ENCODE measurements around the gene NOC4L. TPM values are rescaled to one million over a fixed set of nuclear protein-coding genes. Genes with fewer than 3 reads are reported as not detected.

The NOC4L gene
- total RNA-seq, 2 experiments from 2014 or later: 31.0 to 47.6 TPM

GRCh38 chr12:132162508-132163031, 18.3 kb downstream of the NOC4L start:
- H3K4me2 ChIP-seq (ENCODE audit: low read length): no peak overlapping the region
- no peak overlapping the region for H2AFZ ChIP-seq (ENCODE audit: low read length)

GRCh38 chr12:132163041-132163910, 19.0 kb downstream of the NOC4L start:
- no peaks in the 10 kb centered on the region for H3K9me2 ChIP-seq (ENCODE audit: insufficient read depth, low read length)
- H3K79me2 ChIP-seq (ENCODE audit: insufficient read depth, low read depth, low read length): no peaks in the 10 kb centered on the region
- BruUV-seq (replicated peaks): no TSS peak
- no peak overlapping the region for H3K4me3 ChIP-seq (ENCODE audit: low read depth, low read length, poor library complexity, severe bottlenecking)
- no peak overlapping the region for H3K27ac ChIP-seq (ENCODE audit: low read depth, low read length, poor library complexity, severe bottlenecking)
- no peak overlapping the region for H3K4me2 ChIP-seq (ENCODE audit: low read length)
- DNase-seq (ENCODE audit: low spot score): no peak
- ChIA-PET POLR2A (no interaction called here), CTCF (ENCODE audit: unreplicated experiment) (no interaction called here)
- TF ChIP-seq, protein P1, sequence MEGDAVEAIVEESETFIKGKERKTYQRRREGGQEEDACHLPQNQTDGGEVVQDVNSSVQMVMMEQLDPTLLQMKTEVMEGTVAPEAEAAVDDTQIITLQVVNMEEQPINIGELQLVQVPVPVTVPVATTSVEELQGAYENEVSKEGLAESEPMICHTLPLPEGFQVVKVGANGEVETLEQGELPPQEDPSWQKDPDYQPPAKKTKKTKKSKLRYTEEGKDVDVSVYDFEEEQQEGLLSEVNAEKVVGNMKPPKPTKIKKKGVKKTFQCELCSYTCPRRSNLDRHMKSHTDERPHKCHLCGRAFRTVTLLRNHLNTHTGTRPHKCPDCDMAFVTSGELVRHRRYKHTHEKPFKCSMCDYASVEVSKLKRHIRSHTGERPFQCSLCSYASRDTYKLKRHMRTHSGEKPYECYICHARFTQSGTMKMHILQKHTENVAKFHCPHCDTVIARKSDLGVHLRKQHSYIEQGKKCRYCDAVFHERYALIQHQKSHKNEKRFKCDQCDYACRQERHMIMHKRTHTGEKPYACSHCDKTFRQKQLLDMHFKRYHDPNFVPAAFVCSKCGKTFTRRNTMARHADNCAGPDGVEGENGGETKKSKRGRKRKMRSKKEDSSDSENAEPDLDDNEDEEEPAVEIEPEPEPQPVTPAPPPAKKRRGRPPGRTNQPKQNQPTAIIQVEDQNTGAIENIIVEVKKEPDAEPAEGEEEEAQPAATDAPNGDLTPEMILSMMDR (conservative IDR thresholded peaks at IDR 0.05; ENCODE audit: low read length): no peak
- no peaks in the 10 kb centered on the region for H4K20me1 ChIP-seq (ENCODE audit: insufficient read depth, low read length)
- intact Hi-C loops (cut with micrococcal nuclease; ENCODE audit: unreplicated experiment): no loop called here
- H2AFZ ChIP-seq (ENCODE audit: low read length): no peak overlapping the region
- no peaks in the 10 kb centered on the region for H3K4me1 ChIP-seq (ENCODE audit: insufficient read depth, low read length, poor library complexity, severe bottlenecking)
- peaks cover 5% of the 10 kb centered on the region for H3K36me3 ChIP-seq (ENCODE audit: insufficient read depth, low read length)
- H3K9me3 ChIP-seq (ENCODE audit: low read length): 0 out of 2 replicates have a peak, but pooled peaks cover 4% of the 10 kb centered on the region

More at GRCh38 chr12:132162508-132163031, 18.3 kb downstream of the NOC4L start:
- H3K36me3 ChIP-seq (ENCODE audit: insufficient read depth, low read length): peaks cover 12% of the 10 kb centered on the region
- no peak overlapping the region for H3K4me3 ChIP-seq (ENCODE audit: low read depth, low read length, poor library complexity, severe bottlenecking)
- TF ChIP-seq EZH2phosphoT487 (IDR thresholded peaks at IDR 0.05; ENCODE audit: borderline replicate concordance, low read depth, low read length): no peak
- TF ChIP-seq, protein P1 (conservative IDR thresholded peaks at IDR 0.05; ENCODE audit: low read length): no peak
- no peaks in the 10 kb centered on the region for H4K20me1 ChIP-seq (ENCODE audit: insufficient read depth, low read length)
- ChIA-PET POLR2A (no interaction called here), CTCF (ENCODE audit: unreplicated experiment) (no interaction called here)
- intact Hi-C loops (cut with micrococcal nuclease; ENCODE audit: unreplicated experiment): no loop called here
- DNase-seq (ENCODE audit: low spot score): no peak
- no peaks in the 10 kb centered on the region for H3K79me2 ChIP-seq (ENCODE audit: insufficient read depth, low read depth, low read length)
- no TSS peak for BruUV-seq (replicated peaks)
- no peak overlapping the region for H3K27ac ChIP-seq (ENCODE audit: low read depth, low read length, poor library complexity, severe bottlenecking)
- no peaks in the 10 kb centered on the region for H3K4me1 ChIP-seq (ENCODE audit: insufficient read depth, low read length, poor library complexity, severe bottlenecking)
- no peaks in the 10 kb centered on the region for H3K9me2 ChIP-seq (ENCODE audit: insufficient read depth, low read length)
- peaks cover 9% of the 10 kb centered on the region; the same call in 1 of the 2 replicates for H3K9me3 ChIP-seq (ENCODE audit: low read length)

DNA sequence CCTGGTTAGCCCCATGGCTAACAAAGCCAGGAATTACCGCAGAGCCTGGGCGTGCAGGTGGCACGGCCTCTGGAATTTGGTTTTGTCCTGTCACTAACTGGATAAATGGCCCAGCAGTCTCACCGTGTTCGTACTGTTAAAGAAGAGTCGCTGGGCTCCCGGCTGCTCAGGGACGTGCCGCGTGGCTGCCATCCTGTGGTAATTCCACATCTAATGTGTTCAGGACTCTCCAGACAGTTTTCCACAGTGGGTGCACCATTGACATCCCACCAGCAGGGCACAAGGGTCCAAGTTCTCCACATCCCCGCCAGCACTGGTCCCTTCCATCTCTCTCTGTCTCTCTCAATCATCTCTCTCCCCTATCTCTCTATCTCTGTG, 19.6 kb downstream of the NOC4L start:
- intact Hi-C loops (cut with micrococcal nuclease; ENCODE audit: unreplicated experiment): no loop called here
- no TSS peak for BruUV-seq (replicated peaks)
- Histone ChIP-seq H2AFZ (ENCODE audit: low read length) (no peak overlapping the region), H3K9me2 (ENCODE audit: insufficient read depth, low read length) (no peaks in the 10 kb centered on the region), H3K4me1 (ENCODE audit: insufficient read depth, low read length, poor library complexity, severe bottlenecking) (no peaks in the 10 kb centered on the region), H4K20me1 (ENCODE audit: insufficient read depth, low read length) (no peaks in the 10 kb centered on the region), H3K27ac (ENCODE audit: low read depth, low read length, poor library complexity, severe bottlenecking) (no peak overlapping the region), H3K9me3 (ENCODE audit: low read length) (0 out of 2 replicates have a peak, but pooled peaks cover 4% of the 10 kb centered on the region), H3K79me2 (ENCODE audit: insufficient read depth, low read depth, low read length) (no peaks in the 10 kb centered on the region), H3K36me3 (ENCODE audit: insufficient read depth, low read length) (no peaks in the 10 kb centered on the region), H3K4me3 (ENCODE audit: low read depth, low read length, poor library complexity, severe bottlenecking) (no peak overlapping the region), H3K4me2 (ENCODE audit: low read length) (no peak overlapping the region)
- no peak for DNase-seq (ENCODE audit: low spot score)
- CTCF ChIA-PET (ENCODE audit: unreplicated experiment): no interaction called here
- TF ChIP-seq EZH2phosphoT487 (IDR thresholded peaks at IDR 0.05; ENCODE audit: borderline replicate concordance, low read depth, low read length): no peak
- TF ChIP-seq, protein P1 (conservative IDR thresholded peaks at IDR 0.05; ENCODE audit: low read length): no peak
- POLR2A ChIA-PET: no interaction called here
